ENCODE results near the gene PADI2. TPM values are rescaled to one million over a fixed set of nuclear protein-coding genes. Genes with fewer than 3 reads are reported as not detected.

The PADI2 gene
- total RNA-seq, 2 experiments from 2014 or later: 0.08 TPM; not detected in 1

DNA sequence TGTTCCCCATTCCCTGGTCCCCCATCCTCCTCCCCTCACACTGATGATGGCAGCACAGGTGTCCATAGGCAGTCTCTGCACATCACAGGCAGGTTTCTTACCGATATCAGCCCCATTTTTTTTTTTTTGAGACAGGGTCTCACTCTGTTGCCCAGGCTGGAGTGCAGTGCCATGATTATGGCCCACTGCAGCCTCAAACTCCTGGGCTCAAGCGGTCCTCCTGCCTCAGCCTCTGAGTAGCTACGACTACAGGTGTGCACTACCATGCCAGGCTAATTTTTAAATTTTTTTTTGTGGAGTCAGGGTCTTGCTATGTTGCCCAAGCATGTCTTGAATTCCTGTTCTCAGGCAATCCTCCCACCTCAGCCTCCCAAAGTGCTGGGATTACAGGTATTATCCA, 36.5 kb downstream of the PADI2 start:
- Histone ChIP-seq H2AFZ (ENCODE audit: low read length) (no peak overlapping the region), H3K4me3 (ENCODE audit: low read depth, low read length, poor library complexity, severe bottlenecking) (no peak overlapping the region), H3K79me2 (ENCODE audit: insufficient read depth, low read depth, low read length) (no peaks in the 10 kb centered on the region), H3K9me2 (ENCODE audit: insufficient read depth, low read length) (no peaks in the 10 kb centered on the region), H4K20me1 (ENCODE audit: insufficient read depth, low read length) (no peaks in the 10 kb centered on the region), H3K36me3 (ENCODE audit: insufficient read depth, low read length) (no peaks in the 10 kb centered on the region), H3K27ac (ENCODE audit: low read depth, low read length, poor library complexity, severe bottlenecking) (no peak overlapping the region), H3K4me1 (ENCODE audit: insufficient read depth, low read length, poor library complexity, severe bottlenecking) (no peaks in the 10 kb centered on the region), H3K9me3 (ENCODE audit: low read length) (no peaks in the 10 kb centered on the region), H3K4me2 (ENCODE audit: low read length) (no peak overlapping the region)
- CTCF ChIA-PET (ENCODE audit: unreplicated experiment): no interaction called here
- no peak for TF ChIP-seq EZH2phosphoT487 (IDR thresholded peaks at IDR 0.05; ENCODE audit: borderline replicate concordance, low read depth, low read length)
- TF ChIP-seq, protein P1, sequence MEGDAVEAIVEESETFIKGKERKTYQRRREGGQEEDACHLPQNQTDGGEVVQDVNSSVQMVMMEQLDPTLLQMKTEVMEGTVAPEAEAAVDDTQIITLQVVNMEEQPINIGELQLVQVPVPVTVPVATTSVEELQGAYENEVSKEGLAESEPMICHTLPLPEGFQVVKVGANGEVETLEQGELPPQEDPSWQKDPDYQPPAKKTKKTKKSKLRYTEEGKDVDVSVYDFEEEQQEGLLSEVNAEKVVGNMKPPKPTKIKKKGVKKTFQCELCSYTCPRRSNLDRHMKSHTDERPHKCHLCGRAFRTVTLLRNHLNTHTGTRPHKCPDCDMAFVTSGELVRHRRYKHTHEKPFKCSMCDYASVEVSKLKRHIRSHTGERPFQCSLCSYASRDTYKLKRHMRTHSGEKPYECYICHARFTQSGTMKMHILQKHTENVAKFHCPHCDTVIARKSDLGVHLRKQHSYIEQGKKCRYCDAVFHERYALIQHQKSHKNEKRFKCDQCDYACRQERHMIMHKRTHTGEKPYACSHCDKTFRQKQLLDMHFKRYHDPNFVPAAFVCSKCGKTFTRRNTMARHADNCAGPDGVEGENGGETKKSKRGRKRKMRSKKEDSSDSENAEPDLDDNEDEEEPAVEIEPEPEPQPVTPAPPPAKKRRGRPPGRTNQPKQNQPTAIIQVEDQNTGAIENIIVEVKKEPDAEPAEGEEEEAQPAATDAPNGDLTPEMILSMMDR (conservative IDR thresholded peaks at IDR 0.05; ENCODE audit: low read length): no peak
- no peak for DNase-seq (ENCODE audit: low spot score)
- POLR2A ChIA-PET: interaction anchor here (0.6 kb wide), 1 partner anchor 14 kb away, joined by 3 read pairs; no protein-coding TSS in a partner anchor
- BruUV-seq (replicated peaks): no TSS peak
- intact Hi-C loops (cut with micrococcal nuclease; ENCODE audit: unreplicated experiment): no loop called here

DNA sequence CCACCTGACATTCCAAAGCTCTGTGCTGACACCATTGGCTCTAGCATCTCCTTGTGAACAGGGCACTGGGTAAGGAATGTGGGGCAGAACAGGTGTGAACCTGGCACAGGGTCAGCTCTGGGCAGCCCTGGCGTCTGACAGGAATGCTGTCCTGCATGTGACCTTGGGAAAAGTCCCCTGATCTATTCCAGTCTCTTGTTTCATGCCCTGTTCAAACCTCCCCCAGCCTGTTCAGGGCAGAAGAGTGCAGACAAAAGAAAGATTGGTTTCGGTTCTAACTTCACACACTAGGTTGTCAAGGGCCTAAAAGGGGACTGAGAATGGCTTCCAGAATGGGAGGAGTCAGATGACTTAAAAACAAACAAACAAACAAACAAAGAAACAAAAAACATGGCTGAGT, 37.8 kb downstream of the PADI2 start:
- Histone ChIP-seq H3K4me1 (ENCODE audit: insufficient read depth, low read length, poor library complexity, severe bottlenecking) (no peaks in the 10 kb centered on the region), H2AFZ (ENCODE audit: low read length) (no peak overlapping the region), H3K4me2 (ENCODE audit: low read length) (no peak overlapping the region), H3K79me2 (ENCODE audit: insufficient read depth, low read depth, low read length) (no peaks in the 10 kb centered on the region), H3K36me3 (ENCODE audit: insufficient read depth, low read length) (no peaks in the 10 kb centered on the region), H3K27ac (ENCODE audit: low read depth, low read length, poor library complexity, severe bottlenecking) (no peak overlapping the region), H3K9me3 (ENCODE audit: low read length) (no peaks in the 10 kb centered on the region), H3K9me2 (ENCODE audit: insufficient read depth, low read length) (no peaks in the 10 kb centered on the region), H4K20me1 (ENCODE audit: insufficient read depth, low read length) (no peaks in the 10 kb centered on the region), H3K4me3 (ENCODE audit: low read depth, low read length, poor library complexity, severe bottlenecking) (no peak overlapping the region)
- CTCF ChIA-PET (ENCODE audit: unreplicated experiment): no interaction called here
- no peak for DNase-seq (ENCODE audit: low spot score)
- TF ChIP-seq, protein P1 (conservative IDR thresholded peaks at IDR 0.05; ENCODE audit: low read length): no peak
- TF ChIP-seq EZH2phosphoT487 (IDR thresholded peaks at IDR 0.05; ENCODE audit: borderline replicate concordance, low read depth, low read length): no peak
- no TSS peak for BruUV-seq (replicated peaks)
- POLR2A ChIA-PET: no interaction called here
- intact Hi-C loops (cut with micrococcal nuclease; ENCODE audit: unreplicated experiment): no loop called here

DNA sequence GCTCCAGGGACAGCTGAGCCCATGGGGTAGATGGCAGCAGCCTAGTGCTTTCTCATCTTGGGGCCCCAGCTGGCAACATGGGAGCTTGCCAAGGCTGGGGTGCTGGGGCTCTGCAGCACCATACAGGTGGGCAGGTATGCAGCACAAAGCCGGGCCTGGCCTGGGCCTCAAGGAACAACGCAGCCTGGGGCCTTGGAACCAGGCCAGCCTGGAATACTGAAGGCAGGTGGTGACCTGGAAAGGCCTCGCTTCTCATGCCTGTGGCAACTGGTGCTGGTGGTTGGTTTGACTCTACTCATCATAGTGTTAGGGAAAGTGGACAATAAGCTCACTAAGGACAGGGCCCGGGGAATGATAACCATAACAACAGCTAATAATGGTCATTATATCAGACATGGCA, 38.4 kb downstream of the PADI2 start:
- H3K4me1 ChIP-seq (ENCODE audit: insufficient read depth, low read length, poor library complexity, severe bottlenecking): no peaks in the 10 kb centered on the region
- H3K27ac ChIP-seq (ENCODE audit: low read depth, low read length, poor library complexity, severe bottlenecking): no peak overlapping the region
- intact Hi-C loops (cut with micrococcal nuclease; ENCODE audit: unreplicated experiment): no loop called here
- BruUV-seq (replicated peaks): no TSS peak
- no peak overlapping the region for H2AFZ ChIP-seq (ENCODE audit: low read length)
- no peak overlapping the region for H3K4me3 ChIP-seq (ENCODE audit: low read depth, low read length, poor library complexity, severe bottlenecking)
- no peak overlapping the region for H3K4me2 ChIP-seq (ENCODE audit: low read length)
- TF ChIP-seq, protein P1 (conservative IDR thresholded peaks at IDR 0.05; ENCODE audit: low read length): no peak
- no peak for TF ChIP-seq EZH2phosphoT487 (IDR thresholded peaks at IDR 0.05; ENCODE audit: borderline replicate concordance, low read depth, low read length)
- POLR2A ChIA-PET: no interaction called here
- H3K9me3 ChIP-seq (ENCODE audit: low read length): no peaks in the 10 kb centered on the region
- DNase-seq (ENCODE audit: low spot score): no peak
- no peaks in the 10 kb centered on the region for H3K79me2 ChIP-seq (ENCODE audit: insufficient read depth, low read depth, low read length)
- no peaks in the 10 kb centered on the region for H4K20me1 ChIP-seq (ENCODE audit: insufficient read depth, low read length)
- no peaks in the 10 kb centered on the region for H3K36me3 ChIP-seq (ENCODE audit: insufficient read depth, low read length)
- CTCF ChIA-PET (ENCODE audit: unreplicated experiment): no interaction called here
- H3K9me2 ChIP-seq (ENCODE audit: insufficient read depth, low read length): no peaks in the 10 kb centered on the region

Measured in OCI-LY7 (cell line).